Prostate gland (tissue), 2 donors: Measurements from ENCODE around the gene RASSF10. TPM values are rescaled to one million over a fixed set of nuclear protein-coding genes. Genes with fewer than 3 reads are reported as not detected.

Experiments used
- DNase-seq: peaks from one replicate; pipeline ENCODE4 v3.0.0-alpha.2; 2019; ENCODE audit warnings: low spot score
- H3K27ac ChIP-seq, 2 donors: fragments of 200-600 bp; sonication (generic); 2 replicates each; pipeline ENCODE4 v1.5.1; 2017 to 2019
- H3K27me3 ChIP-seq: fragments of 200-600 bp; sonication (generic); replicated peaks from 2 replicates; pipeline ENCODE4 v1.5.1; 2019; ENCODE audit not compliant: insufficient read depth
- H3K36me3 ChIP-seq, 2 donors: fragments of 200-600 bp; sonication (generic); 1 replicate in 1 of 2; 2 replicates in 1 of 2; pipeline versions ENCODE4 v1.5.1 to v1.8.1; 2017 to 2019
- H3K4me1 ChIP-seq: fragments of 200-600 bp; sonication (generic); replicated peaks from 2 replicates; pipeline ENCODE4 v1.5.1; 2019
- H3K4me3 ChIP-seq, 2 donors: fragments of 200-600 bp; sonication (generic); 2 replicates each; pipeline ENCODE4 v1.5.1; 2017 to 2019
- H3K9me3 ChIP-seq: fragments of 200-600 bp; sonication (generic); 2 replicates; pipeline ENCODE4 v1.5.1; 2017
- POLR2A ChIP-seq: fragments of 450-650 bp; IDR thresholded peaks from one replicate; pipeline ENCODE4 v1.6.1; 2016; ENCODE audit warnings: antibody characterized with exemption, mild to moderate bottlenecking
- POLR2AphosphoS5 ChIP-seq: sonication (generic); formaldehyde crosslinking; IDR thresholded peaks from one replicate; pipeline ENCODE4 v1.6.1; 2017; ENCODE audit warnings: antibody characterized with exemption
- WGBS: methylation state at CpG from one replicate; pipeline ENCODE4 v1.1.5; 2018; 5-methylcytosine and 5-hydroxymethylcytosine counted together
- intact Hi-C: fragments of 100-400 bp; cut with DNase I; formaldehyde crosslinking; loops from one replicate; pipeline ENCODE4 v1.14.2; 2022
- total RNA-seq, 2 donors: library from RNA; depleted of rRNA; stranded (reverse); fragments of >200 nt; gene quantifications; one replicate each; pipeline ENCODE4 v1.1.0, GENCODE V29; 2016
- TF ChIP-seq, protein P1 (sequence below), 4 experiments: fragments of 200-600 bp in 2 of 4; fragments of 450-650 bp in 2 of 4; sonication (generic) in 2 of 4; IDR thresholded peaks; 1 replicate in 3 of 4; 2 replicates in 1 of 4; pipeline ENCODE4 v1.5.1; 2016 to 2019; ENCODE audit warnings: antibody characterized with exemption in 4 of 4, mild to moderate bottlenecking in 2 of 4, moderate library complexity in 2 of 4

RASSF10 gene
- total RNA-seq, 2 donors from 2014 or later: 2.7 to 3.3 TPM

DNA sequence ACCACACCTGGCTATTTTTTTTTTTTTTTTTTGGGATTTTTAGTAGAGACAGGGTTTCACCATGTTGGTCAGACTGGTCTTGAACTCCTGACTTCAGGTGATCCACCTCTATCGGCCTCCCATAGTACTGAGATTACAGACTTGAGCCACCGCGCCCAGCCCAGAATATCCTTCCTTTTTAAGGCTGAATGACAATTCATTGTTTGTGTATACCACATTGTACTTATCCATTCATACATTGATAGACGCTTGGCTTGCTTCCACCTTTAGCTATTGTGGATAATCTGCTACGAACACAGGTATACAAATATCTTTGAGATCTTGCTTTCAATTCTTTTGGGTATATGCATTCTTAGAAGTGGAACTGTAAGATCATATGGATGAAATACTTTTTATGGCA, 10.8 kb upstream of the RASSF10 start:
- TF ChIP-seq POLR2A (no peak), POLR2AphosphoS5 (no peak)
- TF ChIP-seq, protein P1, sequence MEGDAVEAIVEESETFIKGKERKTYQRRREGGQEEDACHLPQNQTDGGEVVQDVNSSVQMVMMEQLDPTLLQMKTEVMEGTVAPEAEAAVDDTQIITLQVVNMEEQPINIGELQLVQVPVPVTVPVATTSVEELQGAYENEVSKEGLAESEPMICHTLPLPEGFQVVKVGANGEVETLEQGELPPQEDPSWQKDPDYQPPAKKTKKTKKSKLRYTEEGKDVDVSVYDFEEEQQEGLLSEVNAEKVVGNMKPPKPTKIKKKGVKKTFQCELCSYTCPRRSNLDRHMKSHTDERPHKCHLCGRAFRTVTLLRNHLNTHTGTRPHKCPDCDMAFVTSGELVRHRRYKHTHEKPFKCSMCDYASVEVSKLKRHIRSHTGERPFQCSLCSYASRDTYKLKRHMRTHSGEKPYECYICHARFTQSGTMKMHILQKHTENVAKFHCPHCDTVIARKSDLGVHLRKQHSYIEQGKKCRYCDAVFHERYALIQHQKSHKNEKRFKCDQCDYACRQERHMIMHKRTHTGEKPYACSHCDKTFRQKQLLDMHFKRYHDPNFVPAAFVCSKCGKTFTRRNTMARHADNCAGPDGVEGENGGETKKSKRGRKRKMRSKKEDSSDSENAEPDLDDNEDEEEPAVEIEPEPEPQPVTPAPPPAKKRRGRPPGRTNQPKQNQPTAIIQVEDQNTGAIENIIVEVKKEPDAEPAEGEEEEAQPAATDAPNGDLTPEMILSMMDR (IDR thresholded peaks at IDR 0.05): no peak
- Histone ChIP-seq H3K36me3 (no peaks in the 10 kb centered on the region), H3K27me3 (no peaks in the 10 kb centered on the region), H3K4me3 (no peak overlapping the region), H3K27ac (no peak overlapping the region), H3K9me3 (no peaks in the 10 kb centered on the region), H3K4me1 (no peaks in the 10 kb centered on the region)
- DNase-seq: no peak
- intact Hi-C loops: no loop called here
- WGBS: 84% methylated on average over 5 of the region's 5 CpGs

DNA sequence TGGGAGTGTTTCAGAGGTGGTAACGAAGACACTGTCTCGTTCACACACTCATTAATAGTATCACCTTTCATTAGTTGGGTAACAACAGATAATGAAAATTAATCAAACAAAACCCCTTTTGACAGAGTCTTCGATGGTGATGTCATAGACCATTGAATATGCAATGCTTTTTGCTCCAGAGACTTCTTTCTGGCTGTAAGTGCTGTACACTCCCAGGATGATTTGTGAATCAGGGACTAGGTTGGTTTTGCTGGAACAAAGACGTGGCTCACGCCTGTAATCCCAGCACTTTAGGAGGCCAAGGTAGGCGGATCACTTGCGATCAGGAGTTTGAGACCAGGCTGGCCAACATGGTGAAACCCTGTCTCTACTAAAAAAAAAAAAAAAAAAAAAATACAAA, 9.5 kb upstream of the RASSF10 start:
- 29% methylated on average over 7 of the region's 7 CpGs for WGBS
- TF ChIP-seq POLR2AphosphoS5: no peak
- TF ChIP-seq POLR2A: no peak
- TF ChIP-seq, protein P1 (IDR thresholded peaks at IDR 0.05): no peak
- intact Hi-C loops: no loop called here

DNA sequence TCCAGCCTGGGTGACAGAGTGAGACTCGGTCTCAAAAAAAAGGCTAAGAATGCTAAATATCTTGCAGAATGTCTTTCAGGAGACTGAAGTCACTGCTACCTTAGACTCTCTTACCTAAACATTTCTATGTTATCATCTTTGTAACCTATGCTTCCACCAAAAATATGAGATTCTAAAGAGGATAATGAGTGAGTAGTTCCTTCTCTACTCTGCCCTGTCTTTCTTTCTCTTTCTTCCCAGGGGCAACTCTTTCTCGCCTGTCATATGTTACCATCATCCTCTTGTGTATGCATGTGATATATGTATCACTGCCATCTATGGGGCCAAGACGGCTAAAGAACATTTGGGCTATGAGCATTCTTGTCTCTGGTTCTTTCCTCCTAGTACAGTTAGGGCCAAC, 9.0 kb upstream of the RASSF10 start:
- no peak for DNase-seq
- no peaks in the 10 kb centered on the region for H3K9me3 ChIP-seq
- H3K27me3 ChIP-seq: no peaks in the 10 kb centered on the region
- TF ChIP-seq POLR2AphosphoS5 (no peak), POLR2A (no peak)
- TF ChIP-seq, protein P1 (IDR thresholded peaks at IDR 0.05): no peak
- H3K4me3 ChIP-seq: no peak overlapping the region
- 91% methylated on average over 3 of the region's 3 CpGs for WGBS
- H3K36me3 ChIP-seq: no peaks in the 10 kb centered on the region
- H3K27ac ChIP-seq: no peak overlapping the region
- H3K4me1 ChIP-seq: no peaks in the 10 kb centered on the region
- intact Hi-C loops: no loop called here

More for the DNA sequence above, 9.5 kb upstream of the RASSF10 start:
- H3K36me3 ChIP-seq: no peaks in the 10 kb centered on the region
- H3K27me3 ChIP-seq: no peaks in the 10 kb centered on the region
- H3K27ac ChIP-seq: no peak overlapping the region
- H3K9me3 ChIP-seq: no peaks in the 10 kb centered on the region
- DNase-seq: no peak
- H3K4me3 ChIP-seq: no peak overlapping the region
- H3K4me1 ChIP-seq: no peaks in the 10 kb centered on the region

DNA sequence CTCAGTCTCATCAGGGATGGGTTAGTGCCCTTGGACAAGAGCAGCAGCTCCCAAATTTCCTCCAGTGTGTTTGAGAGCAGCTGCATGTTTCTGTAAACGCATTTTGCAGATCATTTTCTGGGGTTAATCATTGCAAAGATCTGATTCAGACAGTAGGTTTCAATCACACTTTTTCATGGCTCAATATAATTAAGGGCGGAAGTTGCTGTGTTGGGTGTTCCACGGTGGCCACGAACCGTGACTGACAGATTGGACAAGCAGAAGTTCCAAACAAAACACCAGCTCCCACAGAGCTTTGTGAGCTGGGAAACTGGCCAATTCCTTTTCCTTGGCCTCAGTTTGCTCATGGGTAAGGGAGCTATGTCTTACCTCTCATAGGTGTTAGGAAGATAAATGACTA, 8.4 kb upstream of the RASSF10 start:
- Histone ChIP-seq H3K9me3 (no peaks in the 10 kb centered on the region), H3K27ac (no peak overlapping the region), H3K4me1 (no peaks in the 10 kb centered on the region), H3K27me3 (no peaks in the 10 kb centered on the region), H3K36me3 (no peaks in the 10 kb centered on the region), H3K4me3 (no peak overlapping the region)
- intact Hi-C loops: no loop called here
- WGBS: 62% methylated on average over 5 of the region's 5 CpGs
- no peak for DNase-seq
- TF ChIP-seq POLR2A (no peak), POLR2AphosphoS5 (no peak)
- TF ChIP-seq, protein P1 (IDR thresholded peaks at IDR 0.05): no peak

DNA sequence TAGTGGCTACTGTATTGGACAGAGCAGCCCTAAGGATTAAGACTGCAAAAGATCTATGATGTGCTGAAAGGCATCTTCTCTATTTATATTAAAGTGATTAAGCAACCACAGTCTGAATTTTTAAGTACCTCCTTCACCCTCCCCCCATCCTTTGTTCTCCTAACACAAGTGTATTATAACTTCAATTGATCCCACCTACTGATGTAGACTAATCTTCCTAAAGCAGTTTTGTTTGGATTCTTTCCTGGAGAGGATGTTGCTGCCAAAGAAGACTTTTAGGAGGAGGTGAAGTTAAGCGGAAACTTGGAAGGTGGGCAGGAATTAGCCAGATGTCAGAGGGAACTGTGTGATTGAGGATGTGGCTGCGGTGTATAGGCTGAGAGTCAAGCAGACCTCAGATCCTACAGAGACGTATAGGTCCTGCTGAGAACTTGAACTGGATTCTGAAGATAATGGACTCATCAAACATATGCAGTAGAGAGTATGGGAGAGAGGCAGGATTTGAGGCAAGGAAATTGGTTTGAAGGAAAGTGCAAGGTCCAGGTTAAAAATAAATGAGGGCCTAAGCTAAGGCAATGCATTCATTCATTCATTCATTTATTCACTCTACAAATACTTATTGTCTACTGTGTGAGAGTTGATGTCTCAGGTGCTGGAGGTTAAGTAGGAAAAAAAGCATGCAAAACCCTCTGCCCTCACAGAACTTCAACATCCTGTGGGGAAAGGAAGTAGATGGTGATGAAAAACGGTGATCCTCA, 5.2 kb upstream of the RASSF10 start:
- Histone ChIP-seq H3K27ac (no peak overlapping the region), H3K27me3 (peaks cover 2% of the 10 kb centered on the region), H3K36me3 (no peaks in the 10 kb centered on the region), H3K4me3 (no peak overlapping the region), H3K9me3 (no peaks in the 10 kb centered on the region), H3K4me1 (no peaks in the 10 kb centered on the region)
- WGBS: 62% methylated on average over 4 of the region's 4 CpGs
- DNase-seq: no peak
- intact Hi-C loops: no loop called here
- no peak for TF ChIP-seq POLR2A
- TF ChIP-seq, protein P1 (IDR thresholded peaks at IDR 0.05): no peak
- TF ChIP-seq POLR2AphosphoS5: no peak
